Measurements from ENCODE around the gene ZNF174.

ZNF174 gene

GRCh38 chr16:3400779-3401688 is at the start of gene ZNF174, which contains the start of gene ZSCAN32:
Gene ZNF174 (plus strand): TSS chr16:3401215. CDS start chr16:3402005, 790 bp downstream.
Gene ZSCAN32 (minus strand): TSS chr16:3401004. CDS start chr16:3397557, 3,447 bp downstream.
- DNase-seq = peak; percentile 98
- ATAC-seq = peak; percentile 99

- ATAC-seq (no peak), DNase-seq (no peak)
These were observed 45.4 kb upstream of the ZNF174 start, which contains the start of gene OR2C1 for GRCh38 chr16:3355589-3355988. Gene OR2C1 (plus strand): TSS chr16:3355889. CDS start chr16:3355941, 52 bp downstream.

- no peak for ATAC-seq
- DNase-seq = no peak
These were observed 44.9 kb upstream of the ZNF174 start for GRCh38 chr16:3356118-3356517.

- DNase-seq (no peak), ATAC-seq (no peak)
These were observed 42.1 kb upstream of the ZNF174 start for GRCh38 chr16:3358871-3359270.

DNA sequence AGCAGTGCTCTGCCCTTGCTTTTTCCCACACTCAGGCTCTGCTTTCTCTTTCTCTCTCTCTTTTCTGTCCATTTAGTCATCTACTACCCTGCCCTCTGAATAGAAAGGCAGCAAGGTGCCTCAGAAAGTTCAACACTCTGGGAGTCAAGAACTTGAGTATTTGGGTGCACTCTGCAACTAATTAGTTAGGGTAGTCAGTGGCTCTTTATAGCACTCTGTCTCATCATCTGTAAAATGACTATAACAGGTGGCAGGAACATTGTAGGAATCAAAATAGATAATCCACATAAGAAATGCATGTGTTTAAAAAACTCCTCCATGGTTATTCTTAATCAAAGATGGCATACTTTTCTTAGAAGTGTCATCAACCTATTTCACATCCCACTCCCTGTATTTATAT is 38.1 kb upstream of the ZNF174 start:
- ATAC-seq = no peak
- no peak for DNase-seq

DNA sequence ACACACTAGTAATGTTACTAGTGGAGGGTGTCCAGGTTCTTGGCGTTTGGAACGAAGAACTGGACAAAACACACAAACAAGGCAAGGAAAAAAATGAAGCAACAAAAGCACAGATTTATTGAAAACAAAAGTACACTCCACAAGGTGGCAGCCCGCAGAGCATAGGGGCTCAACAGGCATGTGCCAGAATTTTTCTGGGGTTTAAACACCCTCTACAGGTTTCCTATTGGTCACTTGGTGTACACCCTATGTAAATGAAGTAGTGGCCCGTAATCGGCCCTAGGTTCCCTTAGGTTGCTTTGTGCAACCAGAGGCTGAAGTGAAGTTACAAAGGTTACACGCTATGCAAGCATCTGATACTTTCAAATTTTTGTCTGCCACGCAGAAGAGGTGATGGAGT is 37.2 kb upstream of the ZNF174 start:
- ATAC-seq = no peak
- no peak for DNase-seq

DNA sequence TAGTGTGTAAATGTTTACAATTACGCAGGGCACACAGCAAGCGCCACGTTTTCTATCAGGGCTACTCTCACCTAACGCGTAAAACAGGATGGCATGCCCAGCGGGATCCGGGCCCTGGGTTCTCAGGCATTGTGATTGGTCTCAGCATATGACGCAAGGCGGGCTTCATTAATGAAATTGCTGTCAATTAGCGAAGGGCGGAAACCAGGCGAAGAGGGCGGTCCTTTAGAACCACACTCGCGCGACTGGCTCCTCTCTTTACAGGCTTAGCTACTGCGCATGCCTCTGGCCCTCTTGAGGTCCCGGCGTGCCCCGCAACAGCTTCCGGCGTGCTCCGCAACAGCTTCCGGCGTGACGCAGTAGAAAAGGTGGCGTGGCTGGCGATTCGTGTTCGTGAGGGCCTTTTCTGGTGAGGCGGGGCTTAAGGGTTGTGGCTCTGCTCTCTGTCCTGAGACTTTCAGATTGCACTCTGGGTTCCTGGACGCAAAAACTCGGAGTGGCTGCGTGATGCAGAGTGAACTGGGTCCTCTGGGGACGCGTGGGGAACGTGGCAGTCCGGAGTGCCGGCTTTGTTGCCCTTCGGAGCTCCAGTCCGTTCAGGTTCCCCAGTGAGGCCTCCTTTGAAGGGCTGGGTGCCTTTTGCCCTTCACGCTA is 36.1 kb upstream of the ZNF174 start:
- ATAC-seq (peak; percentile 98), DNase-seq (peak; percentile 84)

DNA sequence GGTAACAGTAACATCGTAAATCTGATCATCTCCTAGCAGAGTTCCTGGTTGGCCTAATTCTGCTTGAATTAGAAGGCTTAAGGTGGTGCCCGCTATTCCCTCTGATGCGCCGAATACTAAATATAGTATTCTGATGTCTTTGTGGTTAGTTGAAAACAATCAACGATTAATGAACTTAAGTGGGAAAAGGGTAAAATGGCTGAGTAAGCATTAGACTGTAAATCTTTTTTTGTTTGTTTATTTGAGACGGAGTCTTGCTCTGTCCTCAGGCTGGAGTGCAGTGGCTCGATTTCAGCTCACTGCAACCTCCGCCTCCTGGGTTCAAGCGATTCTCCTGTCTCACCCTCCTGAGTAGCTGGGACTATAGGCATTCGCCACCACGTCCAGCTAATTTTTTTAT is 31.9 kb upstream of the ZNF174 start:
- DNase-seq = no peak
- ATAC-seq = no peak

- no peak for DNase-seq
- no peak for ATAC-seq
These were observed 25.3 kb upstream of the ZNF174 start for GRCh38 chr16:3375680-3376079.

DNA sequence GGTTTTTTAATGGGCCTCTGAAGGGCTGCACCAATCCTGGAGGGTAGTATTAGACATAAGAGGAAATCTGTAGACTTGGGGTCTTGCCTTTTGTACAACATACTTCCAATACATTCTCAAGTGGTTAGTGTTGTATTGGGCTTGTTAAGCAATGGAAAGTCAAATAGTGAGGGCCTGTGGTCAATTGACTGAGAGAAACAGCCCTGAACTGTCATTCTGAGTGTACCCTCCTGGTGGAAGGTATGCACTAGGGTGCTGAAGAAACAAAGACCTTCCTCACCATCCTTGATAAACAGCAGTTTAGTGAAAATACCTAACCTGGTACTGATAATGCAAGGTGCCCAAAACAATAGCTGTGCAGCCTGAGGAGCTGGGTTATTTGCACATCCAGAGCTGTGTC is 23.1 kb upstream of the ZNF174 start:
- ATAC-seq = no peak
- DNase-seq = no peak

GRCh38 chr16:3383045-3383448 is 18.0 kb upstream of the ZNF174 start:
- DNase-seq (no peak), ATAC-seq (no peak)

DNA sequence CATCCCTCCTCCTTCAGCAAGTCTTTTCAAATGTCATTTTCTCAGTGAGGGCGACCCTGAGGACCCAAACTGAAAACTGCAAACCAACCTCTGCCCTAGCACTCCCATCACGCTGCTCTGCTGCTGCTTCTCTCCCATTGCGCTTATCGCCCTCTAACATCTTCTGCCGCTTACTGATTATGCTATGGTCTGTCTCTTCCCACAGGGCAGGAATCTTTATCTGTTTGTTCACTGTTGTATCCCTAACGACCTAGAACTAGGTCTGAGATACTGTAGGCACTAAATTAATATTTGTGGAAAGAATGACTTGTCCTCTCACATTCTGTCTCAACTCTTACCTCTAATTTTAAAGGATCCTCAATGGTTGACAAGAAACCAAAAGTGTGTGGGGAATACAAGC is 12.7 kb upstream of the ZNF174 start:
- ATAC-seq (no peak), DNase-seq (no peak)

DNA sequence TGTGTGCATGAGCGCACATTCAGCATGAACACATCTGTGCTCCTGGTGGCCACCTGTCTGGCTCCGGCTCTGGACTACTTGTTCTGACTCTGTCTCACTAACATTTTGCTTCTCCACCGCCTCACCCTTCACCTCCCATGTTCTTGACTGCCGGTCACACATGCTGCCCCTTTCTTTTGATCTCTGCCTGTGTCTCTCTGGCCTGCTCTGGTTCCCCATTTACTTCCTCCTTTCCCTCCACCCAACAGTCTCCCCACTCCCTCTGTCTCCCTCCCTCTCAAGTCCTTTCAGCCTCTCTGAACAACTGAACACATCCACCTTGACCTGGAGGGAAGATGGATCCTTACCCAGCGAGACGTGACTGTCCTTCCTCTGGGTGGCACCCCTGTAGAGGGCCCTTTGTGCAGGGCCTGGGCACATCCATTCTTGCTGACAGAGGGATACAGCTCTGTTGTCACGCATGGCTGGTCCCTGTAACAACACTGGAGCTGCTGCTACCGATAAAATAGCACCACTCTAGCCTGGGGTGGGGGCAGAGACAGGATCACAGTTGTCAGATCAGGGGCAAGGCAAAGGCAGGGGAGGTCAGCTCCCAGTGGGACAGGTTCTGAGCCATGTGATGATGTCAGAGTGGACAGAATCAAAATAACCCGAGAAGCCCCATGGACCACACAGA is 11.2 kb upstream of the ZNF174 start:
- DNase-seq (no peak), ATAC-seq (no peak)

GRCh38 chr16:3400446-3400778 is 603 bp upstream of the ZNF174 start:
- ATAC-seq (peak; percentile 37), DNase-seq (no peak)

DNA sequence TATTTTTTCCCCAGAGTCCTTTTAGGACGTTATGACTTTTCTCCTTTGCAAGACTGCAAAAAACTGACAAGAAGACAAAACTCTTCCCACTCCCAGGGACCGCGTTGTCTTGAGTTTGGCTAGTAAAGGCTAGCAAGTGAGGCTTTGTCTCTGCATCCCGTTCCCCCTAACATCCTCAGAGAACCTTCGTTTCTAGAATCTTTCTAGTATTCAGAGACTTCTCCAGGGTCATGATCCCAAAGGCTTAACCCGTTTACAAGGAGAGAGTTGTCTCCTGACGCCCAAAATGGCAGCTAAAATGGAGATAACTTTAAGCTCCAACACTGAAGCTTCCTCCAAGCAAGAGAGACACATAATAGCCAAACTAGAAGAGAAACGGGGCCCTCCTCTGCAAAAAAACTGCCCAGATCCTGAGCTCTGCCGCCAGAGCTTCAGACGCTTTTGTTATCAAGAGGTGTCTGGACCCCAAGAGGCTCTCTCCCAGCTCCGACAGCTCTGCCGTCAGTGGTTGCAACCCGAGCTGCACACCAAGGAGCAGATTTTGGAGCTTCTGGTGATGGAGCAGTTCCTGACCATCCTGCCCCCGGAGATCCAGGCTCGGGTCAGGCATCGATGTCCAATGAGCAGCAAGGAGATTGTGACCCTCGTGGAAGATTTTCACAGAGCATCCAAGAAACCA is 843 bp downstream of the ZNF174 start:
- ATAC-seq (no peak), DNase-seq (no peak)

DNA sequence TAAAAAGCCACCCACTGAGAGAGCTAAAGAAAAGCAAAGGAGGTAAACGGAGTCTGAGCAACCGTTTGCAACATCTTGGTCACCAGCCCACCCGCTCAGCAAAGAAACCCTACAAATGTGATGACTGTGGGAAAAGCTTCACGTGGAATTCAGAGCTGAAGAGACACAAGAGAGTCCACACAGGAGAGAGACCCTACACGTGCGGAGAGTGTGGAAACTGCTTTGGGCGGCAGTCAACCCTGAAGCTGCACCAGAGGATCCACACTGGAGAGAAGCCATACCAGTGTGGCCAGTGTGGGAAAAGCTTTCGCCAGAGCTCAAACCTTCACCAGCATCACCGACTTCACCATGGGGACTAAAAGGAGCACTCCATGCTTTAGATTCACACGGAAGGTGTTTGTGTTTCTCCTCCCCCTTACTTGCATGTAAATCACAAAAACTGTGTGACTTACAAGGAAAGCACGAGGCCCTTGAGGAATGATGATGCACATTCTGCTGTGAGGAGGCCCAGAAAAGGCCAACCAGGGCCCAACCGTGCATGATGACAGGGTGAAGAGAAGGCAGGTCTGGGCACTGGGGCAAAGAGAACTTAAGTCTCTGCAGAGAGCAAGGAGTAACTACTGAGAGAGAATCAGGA is 7.7 kb downstream of the ZNF174 start:
- ATAC-seq (no peak), DNase-seq (no peak)

GRCh38 chr16:3413730-3414379 is 12.8 kb downstream of the ZNF174 start:
- DNase-seq (no peak), ATAC-seq (no peak)

DNA sequence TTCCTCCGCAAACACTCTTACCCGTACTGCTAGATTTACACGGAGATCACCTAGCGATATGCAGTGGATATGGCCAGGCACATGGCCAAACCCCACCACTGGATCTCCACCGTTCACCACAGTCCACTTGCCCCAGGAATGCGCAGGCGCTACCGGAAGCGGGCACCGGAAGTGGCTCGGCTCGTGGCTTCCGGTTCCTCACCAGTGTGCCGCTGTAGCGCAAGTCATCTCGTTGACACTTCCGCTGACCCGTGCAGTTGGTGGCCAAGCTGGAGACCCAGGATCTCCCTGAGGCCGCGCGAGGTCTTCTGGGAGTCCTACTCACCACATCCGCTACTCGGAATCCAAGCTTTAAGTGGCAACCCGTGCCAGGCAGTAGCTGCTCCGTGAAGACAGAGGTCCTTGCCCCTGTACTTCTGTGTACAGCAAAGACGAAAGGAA is 30.8 kb downstream of the ZNF174 start:
- peak; percentile 76 for ATAC-seq
- peak; percentile 64 for DNase-seq

GRCh38 chr16:3434373-3434772 is 33.4 kb downstream of the ZNF174 start:
- no peak for ATAC-seq
- DNase-seq = no peak

DNA sequence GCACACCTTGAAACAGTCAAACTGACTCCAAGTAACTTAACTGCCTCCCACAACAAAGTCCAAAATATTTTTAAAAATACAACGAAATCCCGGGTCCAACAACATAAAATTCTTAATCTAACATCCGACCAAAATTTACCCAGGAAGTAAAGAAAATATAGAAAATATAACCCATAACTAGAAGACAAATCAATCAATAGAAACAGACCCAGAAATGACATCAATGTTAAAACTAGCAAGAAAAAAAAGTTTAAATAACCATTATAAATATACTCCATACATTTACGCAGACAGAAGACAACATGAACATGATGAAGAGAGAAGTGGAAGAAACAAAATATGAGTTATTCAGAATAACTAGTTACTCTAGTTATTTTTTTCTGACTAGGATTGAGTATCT is 38.6 kb downstream of the ZNF174 start:
- no peak for ATAC-seq
- no peak for DNase-seq
